ENCODE measurements around the gene PLK3. TPM values are rescaled to one million over a fixed set of nuclear protein-coding genes. Genes with fewer than 3 reads are reported as not detected.
A peak's percentile ranks its signal among the peaks of the same experiment; 100 is the strongest.

Gene PLK3
- polyA plus RNA-seq, 1 donor (not counting 4 experiments of a cell fraction or from before 2014, with no cell fraction given) = 34.0 TPM

DNA sequence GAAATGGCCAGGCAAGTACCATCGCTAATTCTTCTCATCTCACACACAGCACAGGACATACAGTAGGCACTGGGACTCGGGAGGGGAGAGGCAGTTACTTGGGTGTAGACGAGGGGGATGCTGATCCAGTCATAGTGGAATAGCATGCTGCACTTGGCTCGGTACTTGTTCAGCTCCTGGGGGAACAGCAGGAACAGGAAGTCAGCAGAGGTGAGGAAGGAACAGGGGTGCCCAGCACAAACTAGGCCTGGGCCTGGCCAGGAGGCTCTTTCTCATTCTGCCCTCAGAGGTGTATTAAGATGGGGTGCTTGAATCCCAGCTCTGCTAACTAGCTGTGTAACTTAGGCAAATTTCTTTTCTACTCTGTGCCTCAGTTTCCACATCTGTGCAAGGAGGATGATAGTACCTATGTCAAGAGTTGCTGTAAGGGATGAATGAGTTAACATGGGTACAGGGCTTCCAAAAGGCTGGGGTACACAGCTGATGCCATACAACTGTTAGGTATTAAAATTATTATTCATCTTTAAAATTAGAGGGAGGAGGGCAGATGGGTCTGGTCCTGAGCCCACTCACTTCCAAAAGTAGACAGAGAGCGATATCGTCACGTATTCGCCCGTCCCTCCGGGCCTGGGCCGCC is 14.6 kb upstream of the PLK3 start:
- Histone ChIP-seq H3K79me2 (ENCODE audit: control insufficient read depth, insufficient read depth, low read length) (no peaks in the 10 kb centered on the region), H3K9ac (ENCODE audit: control insufficient read depth, extremely low read depth, insufficient read depth, low read length) (peak overlapping the region; percentile 56)

DNA sequence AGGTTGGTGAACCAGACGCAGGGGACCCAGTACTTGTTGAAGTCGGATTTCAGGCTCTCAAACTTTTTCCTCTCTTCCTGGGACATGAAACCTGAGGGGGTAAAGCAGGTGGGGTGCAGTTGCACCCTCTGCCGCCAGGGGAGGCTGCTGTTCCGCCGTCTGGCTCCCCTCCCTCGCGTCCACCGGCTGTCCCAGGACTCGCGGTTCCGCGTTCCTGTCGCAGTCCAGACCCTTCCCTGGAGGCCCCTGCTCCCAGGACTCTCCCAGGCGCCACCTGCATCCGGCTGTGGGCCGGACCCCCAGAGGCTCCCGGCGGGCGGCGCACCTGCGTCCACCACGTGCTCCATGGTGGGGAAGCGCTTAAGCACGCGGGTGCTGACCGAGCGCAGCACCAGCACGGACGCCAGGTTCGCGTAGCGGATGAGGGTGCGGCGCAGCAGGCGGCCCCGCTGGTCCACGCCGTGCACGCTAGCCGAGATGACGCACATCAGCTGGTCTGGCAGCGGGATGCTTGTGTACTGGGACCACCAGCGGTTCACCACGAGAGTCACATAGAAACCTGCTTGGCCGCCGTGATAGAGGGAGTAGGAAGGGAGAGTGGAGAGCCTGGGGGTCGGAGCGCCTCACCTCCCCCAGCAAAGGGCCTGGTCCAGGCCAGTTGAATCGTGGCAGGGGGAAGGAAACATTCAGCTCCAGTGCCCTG is 13.9 kb upstream of the PLK3 start:
- TF ChIP-seq, protein P1, sequence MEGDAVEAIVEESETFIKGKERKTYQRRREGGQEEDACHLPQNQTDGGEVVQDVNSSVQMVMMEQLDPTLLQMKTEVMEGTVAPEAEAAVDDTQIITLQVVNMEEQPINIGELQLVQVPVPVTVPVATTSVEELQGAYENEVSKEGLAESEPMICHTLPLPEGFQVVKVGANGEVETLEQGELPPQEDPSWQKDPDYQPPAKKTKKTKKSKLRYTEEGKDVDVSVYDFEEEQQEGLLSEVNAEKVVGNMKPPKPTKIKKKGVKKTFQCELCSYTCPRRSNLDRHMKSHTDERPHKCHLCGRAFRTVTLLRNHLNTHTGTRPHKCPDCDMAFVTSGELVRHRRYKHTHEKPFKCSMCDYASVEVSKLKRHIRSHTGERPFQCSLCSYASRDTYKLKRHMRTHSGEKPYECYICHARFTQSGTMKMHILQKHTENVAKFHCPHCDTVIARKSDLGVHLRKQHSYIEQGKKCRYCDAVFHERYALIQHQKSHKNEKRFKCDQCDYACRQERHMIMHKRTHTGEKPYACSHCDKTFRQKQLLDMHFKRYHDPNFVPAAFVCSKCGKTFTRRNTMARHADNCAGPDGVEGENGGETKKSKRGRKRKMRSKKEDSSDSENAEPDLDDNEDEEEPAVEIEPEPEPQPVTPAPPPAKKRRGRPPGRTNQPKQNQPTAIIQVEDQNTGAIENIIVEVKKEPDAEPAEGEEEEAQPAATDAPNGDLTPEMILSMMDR (optimal IDR thresholded peaks at IDR 0.05 in 1 of 3, IDR thresholded peaks at IDR 0.05 in 1 of 3, conservative IDR thresholded peaks at IDR 0.05 in 1 of 3; ENCODE audit: extremely low read depth in 1 of 3, insufficient read depth in 2 of 3, low read length in 3 of 3) = peak; percentile 99 to 100 (median 99)
- TF ChIP-seq EZH2 (IDR thresholded peaks at IDR 0.05; ENCODE audit: low read length) = no peak
- Histone ChIP-seq H3K27me3 (ENCODE audit: control insufficient read depth, extremely low read depth, insufficient read depth, low read length) (no peaks in the 10 kb centered on the region), H3K36me3 (ENCODE audit: control insufficient read depth in 2 of 2, extremely low read depth in 1 of 2, insufficient read depth in 2 of 2, low read length in 2 of 2) (peaks cover 0 to 4% of the 10 kb centered on the region in 2 experiments), H3K79me2 (ENCODE audit: control insufficient read depth, insufficient read depth, low read length) (no peaks in the 10 kb centered on the region), H3K27ac (ENCODE audit: control insufficient read depth, insufficient read depth, low read length) (no peak overlapping the region), H3K4me1 (ENCODE audit: control insufficient read depth, extremely low read depth, insufficient read depth, low read length) (peaks cover 19% of the 10 kb centered on the region), H3K9me1 (ENCODE audit: control insufficient read depth, extremely low read depth, insufficient read depth, low read length) (peaks cover under 1% of the 10 kb centered on the region), H3K4me3 (ENCODE audit: control insufficient read depth in 2 of 3, extremely low read depth in 1 of 3, insufficient read depth in 2 of 3, low read depth in 1 of 3, low read length in 3 of 3) (peak overlapping the region in 2 of 3 experiments; percentile 36 to 40), H4K20me1 (ENCODE audit: control insufficient read depth, extremely low read depth, insufficient read depth, low read length) (no peaks in the 10 kb centered on the region), H2AFZ (ENCODE audit: control insufficient read depth, low read length) (peak overlapping the region; percentile 71), H3K4me2 (ENCODE audit: control insufficient read depth, extremely low read depth, insufficient read depth, low read depth, low read length) (peak overlapping the region; percentile 89), H3K9me3 (ENCODE audit: control insufficient read depth, low read depth, low read length) (no peaks in the 10 kb centered on the region), H3K9ac (ENCODE audit: control insufficient read depth, extremely low read depth, insufficient read depth, low read length) (peak overlapping the region; percentile 56)
- DNase-seq (ENCODE audit: low read depth, low spot score) (no peak), FAIRE-seq (no peak)
- dilution Hi-C loops (cut with MboI; ENCODE audit: extremely low pct_ligation_motif_present, low sequenced_read_pairs) = no loop called here

More for the DNA sequence above, 14.6 kb upstream of the PLK3 start:
- TF ChIP-seq, protein P1 (optimal IDR thresholded peaks at IDR 0.05 in 1 of 3, IDR thresholded peaks at IDR 0.05 in 1 of 3, conservative IDR thresholded peaks at IDR 0.05 in 1 of 3; ENCODE audit: extremely low read depth in 1 of 3, insufficient read depth in 2 of 3, low read length in 3 of 3) = no peak
- no peak for TF ChIP-seq EZH2 (IDR thresholded peaks at IDR 0.05; ENCODE audit: low read length)
- H3K27me3 ChIP-seq (ENCODE audit: control insufficient read depth, extremely low read depth, insufficient read depth, low read length) = no peaks in the 10 kb centered on the region
- peak overlapping the region in 2 of 3 experiments; percentile 36 to 40 for H3K4me3 ChIP-seq (ENCODE audit: control insufficient read depth in 2 of 3, extremely low read depth in 1 of 3, insufficient read depth in 2 of 3, low read depth in 1 of 3, low read length in 3 of 3)
- DNase-seq (ENCODE audit: low read depth, low spot score) = no peak
- H3K4me1 ChIP-seq (ENCODE audit: control insufficient read depth, extremely low read depth, insufficient read depth, low read length) = peaks cover 19% of the 10 kb centered on the region
- peaks cover 0 to 9% of the 10 kb centered on the region in 2 experiments for H3K36me3 ChIP-seq (ENCODE audit: control insufficient read depth in 2 of 2, extremely low read depth in 1 of 2, insufficient read depth in 2 of 2, low read length in 2 of 2)
- H3K9me3 ChIP-seq (ENCODE audit: control insufficient read depth, low read depth, low read length) = no peaks in the 10 kb centered on the region
- dilution Hi-C loops (cut with MboI; ENCODE audit: extremely low pct_ligation_motif_present, low sequenced_read_pairs) = no loop called here
- H2AFZ ChIP-seq (ENCODE audit: control insufficient read depth, low read length) = peak overlapping the region; percentile 71
- peaks cover 2% of the 10 kb centered on the region for H3K9me1 ChIP-seq (ENCODE audit: control insufficient read depth, extremely low read depth, insufficient read depth, low read length)
- no peak for FAIRE-seq
- H4K20me1 ChIP-seq (ENCODE audit: control insufficient read depth, extremely low read depth, insufficient read depth, low read length) = no peaks in the 10 kb centered on the region
- H3K4me2 ChIP-seq (ENCODE audit: control insufficient read depth, extremely low read depth, insufficient read depth, low read depth, low read length) = peak overlapping the region; percentile 89
- no peak overlapping the region for H3K27ac ChIP-seq (ENCODE audit: control insufficient read depth, insufficient read depth, low read length)
